Eye (tissue), 1 donor: ENCODE results near the gene RAB37.

Source experiments
- DNase-seq: peaks from one replicate; pipeline ENCODE4 v3.0.0-alpha.2; 2015

Gene RAB37

GRCh38 chr17:74736513-74737298 is at the start of gene RAB37:
RAB37 (plus strand) TSS chr17:74737256; CDS start chr17:74737273, 17 bp downstream.
- DNase-seq, result no peak

GRCh38 chr17:74687886-74688285 is 49.2 kb upstream of the RAB37 start:
- DNase-seq, result no peak

GRCh38 chr17:74690409-74690825 is 46.6 kb upstream of the RAB37 start:
- DNase-seq, result no peak

- no peak for DNase-seq
Observed at GRCh38 chr17:74691151-74691550, 45.9 kb upstream of the RAB37 start.

- no peak for DNase-seq
Observed at GRCh38 chr17:74694081-74694480, 43.0 kb upstream of the RAB37 start.

GRCh38 chr17:74695629-74696028 is 41.4 kb upstream of the RAB37 start:
- DNase-seq, result no peak

GRCh38 chr17:74697515-74697914 is 39.5 kb upstream of the RAB37 start:
- no peak for DNase-seq

GRCh38 chr17:74698069-74698468 is 39.0 kb upstream of the RAB37 start:
- DNase-seq, result no peak

GRCh38 chr17:74699236-74699635 is 37.8 kb upstream of the RAB37 start:
- no peak for DNase-seq

GRCh38 chr17:74702116-74702871 is 34.8 kb upstream of the RAB37 start:
- DNase-seq, result no peak

GRCh38 chr17:74703311-74703710 is 33.7 kb upstream of the RAB37 start:
- no peak for DNase-seq

- DNase-seq, result no peak
Observed at GRCh38 chr17:74704544-74704943, 32.5 kb upstream of the RAB37 start.

GRCh38 chr17:74711058-74711824 is 25.8 kb upstream of the RAB37 start:
- no peak for DNase-seq

- no peak for DNase-seq
Observed at GRCh38 chr17:74712301-74712700, 24.8 kb upstream of the RAB37 start.

- no peak for DNase-seq
Observed at GRCh38 chr17:74712756-74713155, 24.3 kb upstream of the RAB37 start, which contains the start of gene CD300LF. CD300LF (minus strand) TSS chr17:74712923; CDS start chr17:74712866, 57 bp downstream.

- DNase-seq, result no peak
Observed at GRCh38 chr17:74713171-74713755, 23.8 kb upstream of the RAB37 start.

GRCh38 chr17:74715144-74715543 is 21.9 kb upstream of the RAB37 start:
- DNase-seq, result no peak

- DNase-seq, result no peak
Observed at GRCh38 chr17:74720506-74720905, 16.6 kb upstream of the RAB37 start.

- DNase-seq, result no peak
Observed at GRCh38 chr17:74722782-74723181, 14.3 kb upstream of the RAB37 start.

GRCh38 chr17:74723891-74724290 is 13.2 kb upstream of the RAB37 start:
- DNase-seq, result no peak

GRCh38 chr17:74725111-74725510 is 11.9 kb upstream of the RAB37 start:
- no peak for DNase-seq

GRCh38 chr17:74728033-74728701 is 8.9 kb upstream of the RAB37 start:
- no peak for DNase-seq
